ENCODE data around the gene AICDA. TPM values are rescaled to one million over a fixed set of nuclear protein-coding genes. Genes with fewer than 3 reads are reported as not detected.

Gene AICDA
- total RNA-seq, 1 experiment from 2014 or later, result 0.22 TPM

DNA sequence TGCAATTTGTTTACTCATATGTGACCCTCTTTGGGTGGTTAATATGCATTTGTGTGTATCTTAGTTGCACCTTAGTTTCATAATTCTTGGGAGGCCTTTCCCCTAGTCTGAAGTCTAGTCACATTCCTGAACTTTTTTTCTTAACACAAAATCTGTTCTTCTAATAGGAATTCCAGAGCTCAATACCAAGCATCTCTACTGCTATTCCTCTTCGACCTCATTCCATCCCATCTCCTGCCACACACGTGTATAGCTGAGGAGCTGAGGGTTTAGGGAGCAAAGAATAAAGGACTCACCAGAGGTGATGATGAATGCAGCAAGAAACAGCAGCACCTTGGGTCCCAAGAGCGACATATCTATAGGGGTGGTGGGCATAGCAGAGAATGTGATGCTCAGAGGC is 49.1 kb upstream of the AICDA start:
- H3K79me2 ChIP-seq (ENCODE audit: insufficient read depth, low read length), result no peaks in the 10 kb centered on the region
- H3K23ac ChIP-seq (ENCODE audit: insufficient read length, low read depth, low read length), result no peak overlapping the region
- TF ChIP-seq, protein P1, sequence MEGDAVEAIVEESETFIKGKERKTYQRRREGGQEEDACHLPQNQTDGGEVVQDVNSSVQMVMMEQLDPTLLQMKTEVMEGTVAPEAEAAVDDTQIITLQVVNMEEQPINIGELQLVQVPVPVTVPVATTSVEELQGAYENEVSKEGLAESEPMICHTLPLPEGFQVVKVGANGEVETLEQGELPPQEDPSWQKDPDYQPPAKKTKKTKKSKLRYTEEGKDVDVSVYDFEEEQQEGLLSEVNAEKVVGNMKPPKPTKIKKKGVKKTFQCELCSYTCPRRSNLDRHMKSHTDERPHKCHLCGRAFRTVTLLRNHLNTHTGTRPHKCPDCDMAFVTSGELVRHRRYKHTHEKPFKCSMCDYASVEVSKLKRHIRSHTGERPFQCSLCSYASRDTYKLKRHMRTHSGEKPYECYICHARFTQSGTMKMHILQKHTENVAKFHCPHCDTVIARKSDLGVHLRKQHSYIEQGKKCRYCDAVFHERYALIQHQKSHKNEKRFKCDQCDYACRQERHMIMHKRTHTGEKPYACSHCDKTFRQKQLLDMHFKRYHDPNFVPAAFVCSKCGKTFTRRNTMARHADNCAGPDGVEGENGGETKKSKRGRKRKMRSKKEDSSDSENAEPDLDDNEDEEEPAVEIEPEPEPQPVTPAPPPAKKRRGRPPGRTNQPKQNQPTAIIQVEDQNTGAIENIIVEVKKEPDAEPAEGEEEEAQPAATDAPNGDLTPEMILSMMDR (conservative IDR thresholded peaks at IDR 0.05), result no peak
- Mint-ChIP-seq H3K36me3 (ENCODE audit: insufficient read depth in 1 of 3, low read depth in 3 of 3) (no peaks in the 10 kb centered on the region; a peak in 1 of 7 replicates), H3K4me1 (peaks cover 3 to 4% of the 10 kb centered on the region in 2 experiments), H3K27ac (no peak overlapping the region), H3K9me3 (no peaks in the 10 kb centered on the region), H3K27me3 (ENCODE audit: low read depth) (no peaks in the 10 kb centered on the region; the same call in 1 of the 2 replicates), H3K4me3 (no peak overlapping the region)
- no CpG with 5 or more reads among the region's 3 CpGs for WGBS (ENCODE audit: extremely low coverage, insufficient read length, low lambda C conversion rate)
- H3K9ac ChIP-seq (ENCODE audit: extremely low read depth, insufficient read length, low read length), result no peak overlapping the region
- H3K9me3 ChIP-seq (ENCODE audit: control insufficient read depth, low read depth, low read length), result no peaks in the 10 kb centered on the region
- no peak overlapping the region for H2BK20ac ChIP-seq (ENCODE audit: low read depth, low read length, poor library complexity, severe bottlenecking)
- no peak overlapping the region for H2AFZ ChIP-seq (ENCODE audit: low read length)
- no peaks in the 10 kb centered on the region for H4K20me1 ChIP-seq (ENCODE audit: control insufficient read depth, insufficient read depth, insufficient read length)
- H2BK15ac ChIP-seq (ENCODE audit: low read depth, low read length), result no peak overlapping the region
- no peak overlapping the region for H3K14ac ChIP-seq (ENCODE audit: insufficient read depth, low read length)
- no peak overlapping the region for H4K8ac ChIP-seq (replicated peaks; ENCODE audit: insufficient read length, low read depth, low read length)
- H2BK5ac ChIP-seq (ENCODE audit: insufficient read length, low read length), result no peak overlapping the region
- H3K4me1 ChIP-seq (ENCODE audit: insufficient read depth, low read length), result no peaks in the 10 kb centered on the region; the same call in 1 of the 2 replicates
- no peak overlapping the region for H2AK5ac ChIP-seq (ENCODE audit: insufficient read length, low read length)
- H3K27ac ChIP-seq (ENCODE audit: insufficient read length, low read depth, low read length), result no peak overlapping the region
- no peaks in the 10 kb centered on the region for H3K79me1 ChIP-seq (ENCODE audit: insufficient read depth, low read depth, low read length, poor library complexity, severe bottlenecking)
- H3K4me2 ChIP-seq (ENCODE audit: insufficient read depth, insufficient read length, low read length), result no peak overlapping the region
- H3T11ph ChIP-seq (ENCODE audit: low read length), result no peak overlapping the region
- no peak overlapping the region for H3K56ac ChIP-seq (ENCODE audit: insufficient read length, low read depth, low read length)
- H4K5ac ChIP-seq (ENCODE audit: insufficient read length, low read depth, low read length), result no peak overlapping the region
- DNase-seq, result no peak
- no peak overlapping the region for H4K91ac ChIP-seq (ENCODE audit: insufficient read length, low read depth, low read length)
- H3K23me2 ChIP-seq (ENCODE audit: insufficient read length, low read depth, low read length, poor library complexity, severe bottlenecking), result no peaks in the 10 kb centered on the region
- no peak overlapping the region for H3K4ac ChIP-seq (ENCODE audit: low read depth, low read length)
- no peak overlapping the region for H3K18ac ChIP-seq (ENCODE audit: insufficient read length, low read depth, low read length)
- no peak overlapping the region for H2BK12ac ChIP-seq (ENCODE audit: insufficient read length, low read depth, low read length)
- H2BK120ac ChIP-seq (ENCODE audit: low read depth, low read length, poor library complexity, severe bottlenecking), result no peak overlapping the region
- H3K27me3 ChIP-seq (ENCODE audit: insufficient read depth, low read length), result no peaks in the 10 kb centered on the region

All from H9 (cell line).